Activated CD4-positive, alpha-beta T cell treated with anti-CD3 and anti-CD28 coated beads, Interleukin-2, amount 50 U/mL, for 24 hours (primary cell): ENCODE results near the gene TBCC.

Experiments used
- DNase-seq, 2 donors: peaks; one replicate each; pipeline ENCODE4 v3.0.0-alpha.2; 2020; ENCODE audit warnings: low read depth in 1 of 2, low spot score in 1 of 2

The TBCC gene

GRCh38 chr6:42745640-42746462, at the start of gene TBCC:
Gene TBCC (minus strand): TSS chr6:42746103. CDS start chr6:42746073, 30 bp downstream.
- peak; percentile 72 to 96 for DNase-seq

- DNase-seq: no peak
These were observed 49.7 kb upstream of the TBCC start for GRCh38 chr6:42795651-42796050.

GRCh38 chr6:42791706-42792320, 45.9 kb upstream of the TBCC start:
- DNase-seq: no peak

GRCh38 chr6:42790549-42791181, 44.8 kb upstream of the TBCC start:
- DNase-seq: no peak

GRCh38 chr6:42788671-42789070, 42.8 kb upstream of the TBCC start:
- no peak for DNase-seq

- no peak for DNase-seq
These were observed 41.2 kb upstream of the TBCC start for GRCh38 chr6:42787063-42787472.

GRCh38 chr6:42786525-42786985, 40.7 kb upstream of the TBCC start:
- no peak for DNase-seq

GRCh38 chr6:42784717-42785498, 39.0 kb upstream of the TBCC start:
- no peak for DNase-seq

- DNase-seq: no peak
These were observed 38.2 kb upstream of the TBCC start for GRCh38 chr6:42783876-42784642.

- peak; percentile 56 to 61 for DNase-seq
These were observed 37.4 kb upstream of the TBCC start for GRCh38 chr6:42783177-42783875.

GRCh38 chr6:42782689-42783176, 36.8 kb upstream of the TBCC start:
- DNase-seq: peak; percentile 62 to 73

- DNase-seq: peak; percentile 35 to 53
These were observed 36.1 kb upstream of the TBCC start, which contains the start of gene BICRAL for GRCh38 chr6:42781796-42782688. Gene BICRAL (plus strand): TSS chr6:42782052. CDS start chr6:42822023, 39,971 bp downstream.

GRCh38 chr6:42781546-42781795, 35.6 kb upstream of the TBCC start:
- DNase-seq: no peak

- DNase-seq: no peak
These were observed 33.6 kb upstream of the TBCC start for GRCh38 chr6:42779521-42779920.

- no peak for DNase-seq
These were observed 32.2 kb upstream of the TBCC start for GRCh38 chr6:42778122-42778521.

- DNase-seq: no peak
These were observed 31.4 kb upstream of the TBCC start for GRCh38 chr6:42777126-42777822.

GRCh38 chr6:42774821-42775487, 29.1 kb upstream of the TBCC start:
- DNase-seq: peak; percentile 16 to 33

- no peak for DNase-seq
These were observed 28.3 kb upstream of the TBCC start for GRCh38 chr6:42774201-42774600.
